ENCODE data around the gene POFUT2. TPM values are rescaled to one million over a fixed set of nuclear protein-coding genes. Genes with fewer than 3 reads are reported as not detected.

Gene POFUT2
- total and polyA plus RNA-seq, 5 donors = 14.1 to 20.3 (median 18.6) TPM

- Histone ChIP-seq H3K9me3 (ENCODE audit: control insufficient read depth, low read length) (no peaks in the 10 kb centered on the region), H3K4me1 (ENCODE audit: control insufficient read depth, insufficient read depth, low read length) (no peaks in the 10 kb centered on the region), H3K27me3 (ENCODE audit: control insufficient read depth, insufficient read depth) (no peaks in the 10 kb centered on the region), H3K27ac (ENCODE audit: low read length) (no peak overlapping the region), H3K4me3 (ENCODE audit: low read length) (no peak overlapping the region)
- DNase-seq (no peak), ATAC-seq (no peak)
- 96% methylated on average over 13 of the region's 13 CpGs for WGBS
- intact Hi-C loops (cut with DNase I) = no loop called here
Observed at GRCh38 chr21:45252448-45252925, 35.2 kb downstream of the POFUT2 start.

DNA sequence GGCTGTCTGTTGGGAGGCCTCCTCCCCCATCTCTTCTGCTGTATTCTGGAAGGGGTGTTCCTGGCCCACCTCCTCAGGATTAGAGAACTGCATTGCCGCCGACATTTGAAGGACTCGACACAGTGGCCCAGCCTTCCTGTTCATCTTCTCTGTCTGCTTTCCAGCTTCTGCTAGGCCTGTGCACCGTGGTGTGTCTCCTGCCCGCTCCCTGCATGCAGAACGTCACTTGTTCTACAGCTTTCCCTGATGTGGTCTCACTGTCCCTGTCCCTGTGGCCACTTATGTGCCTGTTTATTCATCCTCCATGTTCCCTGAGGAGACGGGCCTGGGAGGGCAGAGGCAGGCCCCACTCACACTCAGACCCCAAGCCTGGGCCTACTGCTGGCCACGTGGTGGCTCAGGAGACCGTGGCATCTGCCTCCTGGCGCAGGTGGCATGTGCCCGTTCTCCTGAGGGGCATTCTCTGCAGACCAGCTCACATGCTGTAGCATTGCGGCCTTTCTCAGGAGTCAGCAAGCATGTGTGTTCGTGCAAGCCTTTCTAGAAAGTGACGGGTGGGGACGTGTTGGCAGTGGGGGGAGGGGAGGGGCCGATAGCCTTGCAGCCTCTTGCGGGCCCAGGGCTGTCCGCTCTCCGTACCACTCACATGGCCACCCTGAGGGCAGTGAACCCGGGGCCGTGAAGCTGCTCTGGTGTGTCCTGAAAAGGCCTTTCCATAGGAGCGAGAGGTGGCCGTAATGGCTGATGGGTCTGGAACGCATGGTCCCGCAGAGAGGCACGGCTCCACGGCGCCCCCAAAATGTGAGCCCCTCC is 35.9 kb downstream of the POFUT2 start:
- no peak overlapping the region for H3K27ac ChIP-seq (ENCODE audit: low read length)
- no peaks in the 10 kb centered on the region for H3K4me1 ChIP-seq (ENCODE audit: control insufficient read depth, insufficient read depth, low read length)
- 95% methylated on average over 28 of the region's 28 CpGs for WGBS
- intact Hi-C loops (cut with DNase I) = no loop called here
- no peaks in the 10 kb centered on the region for H3K9me3 ChIP-seq (ENCODE audit: control insufficient read depth, low read length)
- no peaks in the 10 kb centered on the region for H3K27me3 ChIP-seq (ENCODE audit: control insufficient read depth, insufficient read depth)
- ATAC-seq = no peak
- peak in 1 of 3 donors; percentile 60 for DNase-seq
- H3K4me3 ChIP-seq (ENCODE audit: low read length) = no peak overlapping the region

DNA sequence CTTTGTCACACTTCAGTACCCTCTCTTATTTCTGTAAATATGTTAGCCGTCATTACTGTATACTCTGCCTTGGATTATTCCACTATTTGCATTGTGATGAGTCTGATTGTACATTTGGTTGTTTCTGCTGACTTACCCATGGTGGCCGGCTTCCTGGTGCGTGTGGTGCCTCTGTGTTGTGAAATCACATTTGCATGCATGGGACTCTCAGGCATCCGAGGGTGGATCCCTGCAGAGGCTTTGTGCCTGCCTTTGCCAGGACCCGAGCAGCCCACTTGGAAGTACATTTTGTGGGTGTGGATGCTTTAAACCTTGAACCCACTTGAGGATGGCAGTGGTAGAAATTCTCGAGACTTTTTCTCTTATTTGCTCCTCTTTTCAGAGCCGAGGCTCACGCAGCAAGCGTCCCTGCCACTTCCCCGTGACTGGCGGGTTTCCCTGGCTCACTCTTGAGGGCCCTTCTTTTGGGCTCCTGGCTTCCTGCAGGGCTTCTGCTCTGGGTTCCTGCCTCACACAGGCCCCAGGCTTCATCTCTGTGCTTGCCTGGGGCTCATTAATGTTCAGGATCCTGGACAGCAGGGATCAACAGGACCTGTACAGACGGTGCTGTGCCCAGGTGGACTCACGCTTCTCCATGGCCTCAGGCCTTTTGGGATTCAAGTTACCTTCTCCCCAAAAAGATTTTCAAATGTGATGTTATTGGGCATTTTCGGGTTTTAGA is 36.6 kb downstream of the POFUT2 start:
- 93% methylated on average over 14 of the region's 14 CpGs for WGBS
- intact Hi-C loops (cut with DNase I) = no loop called here
- Histone ChIP-seq H3K9me3 (ENCODE audit: control insufficient read depth, low read length) (no peaks in the 10 kb centered on the region), H3K27ac (ENCODE audit: low read length) (no peak overlapping the region), H3K4me3 (ENCODE audit: low read length) (no peak overlapping the region), H3K4me1 (ENCODE audit: control insufficient read depth, insufficient read depth, low read length) (no peaks in the 10 kb centered on the region), H3K27me3 (ENCODE audit: control insufficient read depth, insufficient read depth) (no peaks in the 10 kb centered on the region)
- DNase-seq (peak in 1 of 3 donors; percentile 15), ATAC-seq (no peak)

- intact Hi-C loops (cut with DNase I) = no loop called here
- Histone ChIP-seq H3K27me3 (ENCODE audit: control insufficient read depth, insufficient read depth) (no peaks in the 10 kb centered on the region), H3K4me3 (ENCODE audit: low read length) (no peak overlapping the region), H3K27ac (ENCODE audit: low read length) (no peak overlapping the region), H3K9me3 (ENCODE audit: control insufficient read depth, low read length) (no peaks in the 10 kb centered on the region), H3K4me1 (ENCODE audit: control insufficient read depth, insufficient read depth, low read length) (no peaks in the 10 kb centered on the region)
- no peak for DNase-seq
- ATAC-seq = no peak
- 83% methylated on average over 3 of the region's 3 CpGs for WGBS
Observed at GRCh38 chr21:45250272-45250671, 37.4 kb downstream of the POFUT2 start.

- Histone ChIP-seq H3K9me3 (ENCODE audit: control insufficient read depth, low read length) (no peaks in the 10 kb centered on the region), H3K4me3 (ENCODE audit: low read length) (no peak overlapping the region), H3K4me1 (ENCODE audit: control insufficient read depth, insufficient read depth, low read length) (no peaks in the 10 kb centered on the region), H3K27ac (ENCODE audit: low read length) (no peak overlapping the region), H3K27me3 (ENCODE audit: control insufficient read depth, insufficient read depth) (no peaks in the 10 kb centered on the region)
- no peak for ATAC-seq
- 95% methylated on average over 6 of the region's 6 CpGs for WGBS
- intact Hi-C loops (cut with DNase I) = no loop called here
- DNase-seq = peak in 1 of 3 donors; percentile 3
Observed at GRCh38 chr21:45249626-45250025, 38.1 kb downstream of the POFUT2 start.

DNA sequence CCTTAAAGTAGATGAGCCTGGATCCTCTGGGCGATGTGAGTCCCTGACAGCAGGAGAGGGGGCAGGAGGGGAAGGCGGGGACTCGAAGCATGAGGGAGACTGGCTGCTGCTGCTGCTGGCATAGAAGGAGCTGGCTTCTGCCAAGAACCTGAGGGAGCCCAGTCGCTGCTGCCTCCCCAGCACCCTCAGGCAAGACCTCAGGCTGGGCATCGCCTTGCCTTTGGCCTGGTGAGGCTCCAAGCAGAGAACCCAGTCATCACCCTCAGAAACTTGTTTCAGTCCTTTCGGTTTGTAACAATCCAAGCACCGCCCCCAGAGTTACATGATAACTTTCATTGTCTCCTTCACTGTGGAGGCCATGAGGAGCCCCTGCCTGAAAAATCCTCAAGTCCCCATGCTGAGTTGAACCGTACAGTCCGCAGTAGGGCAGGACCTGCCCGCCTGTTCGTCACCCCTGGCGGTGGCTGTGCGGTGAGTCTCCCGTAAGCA is 38.8 kb downstream of the POFUT2 start:
- ATAC-seq = peak; percentile 62 to 80
- Histone ChIP-seq H3K4me1 (ENCODE audit: control insufficient read depth, insufficient read depth, low read length) (no peaks in the 10 kb centered on the region), H3K9me3 (ENCODE audit: control insufficient read depth, low read length) (no peaks in the 10 kb centered on the region), H3K27me3 (ENCODE audit: control insufficient read depth, insufficient read depth) (no peaks in the 10 kb centered on the region), H3K4me3 (ENCODE audit: low read length) (no peak overlapping the region), H3K27ac (ENCODE audit: low read length) (no peak overlapping the region)
- WGBS = 36% methylated on average over 14 of the region's 14 CpGs
- intact Hi-C loops (cut with DNase I) = no loop called here
- DNase-seq = peak; percentile 46 to 77 (median 77)

DNA sequence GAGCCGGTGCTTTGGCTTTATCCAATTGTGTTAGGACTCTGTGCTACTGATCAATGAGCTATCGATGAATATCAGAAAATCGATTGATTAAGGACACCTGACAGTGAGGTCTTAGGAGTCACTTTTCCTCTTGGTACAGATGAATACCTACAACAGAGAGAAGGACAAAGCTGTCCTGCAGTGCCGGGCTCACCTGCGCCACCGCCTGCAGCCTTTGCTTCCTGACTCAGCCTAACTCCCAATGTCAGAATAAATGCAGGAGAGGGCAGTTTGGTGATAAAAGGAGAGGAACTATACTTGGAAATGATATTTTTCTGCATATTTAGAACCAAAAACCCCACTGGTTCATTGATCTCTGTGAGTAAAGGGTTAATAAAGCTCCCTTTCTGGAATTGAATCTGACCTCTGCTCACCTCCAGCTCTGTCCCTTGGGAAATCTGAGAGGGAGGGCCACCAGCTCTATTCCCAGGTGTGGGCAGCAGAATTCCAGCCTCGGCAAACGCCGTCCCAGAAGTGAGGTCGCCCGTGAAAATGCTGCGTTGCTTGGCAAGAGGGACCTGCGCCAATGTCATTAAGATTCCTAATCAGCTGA is 39.3 kb downstream of the POFUT2 start:
- Histone ChIP-seq H3K27me3 (ENCODE audit: control insufficient read depth, insufficient read depth) (no peaks in the 10 kb centered on the region), H3K4me3 (ENCODE audit: low read length) (no peak overlapping the region), H3K9me3 (ENCODE audit: control insufficient read depth, low read length) (no peaks in the 10 kb centered on the region), H3K4me1 (ENCODE audit: control insufficient read depth, insufficient read depth, low read length) (no peaks in the 10 kb centered on the region), H3K27ac (ENCODE audit: low read length) (no peak overlapping the region)
- DNase-seq = peak in 1 of 3 donors; percentile 25
- 43% methylated on average over 13 of the region's 13 CpGs for WGBS
- intact Hi-C loops (cut with DNase I) = no loop called here
- no peak for ATAC-seq

GRCh38 chr21:45246386-45247320 is 41.0 kb downstream of the POFUT2 start:
- DNase-seq (peak in 1 of 3 donors; percentile 20), ATAC-seq (no peak)
- H3K9me3 ChIP-seq (ENCODE audit: control insufficient read depth, low read length) = no peaks in the 10 kb centered on the region
- H3K27me3 ChIP-seq (ENCODE audit: control insufficient read depth, insufficient read depth) = no peaks in the 10 kb centered on the region
- H3K4me1 ChIP-seq (ENCODE audit: control insufficient read depth, insufficient read depth, low read length) = no peaks in the 10 kb centered on the region
- no peak overlapping the region for H3K4me3 ChIP-seq (ENCODE audit: low read length)
- H3K27ac ChIP-seq (ENCODE audit: low read length) = no peak overlapping the region
- WGBS = 81% methylated on average over 20 of the region's 20 CpGs
- intact Hi-C loops (cut with DNase I) = no loop called here

DNA sequence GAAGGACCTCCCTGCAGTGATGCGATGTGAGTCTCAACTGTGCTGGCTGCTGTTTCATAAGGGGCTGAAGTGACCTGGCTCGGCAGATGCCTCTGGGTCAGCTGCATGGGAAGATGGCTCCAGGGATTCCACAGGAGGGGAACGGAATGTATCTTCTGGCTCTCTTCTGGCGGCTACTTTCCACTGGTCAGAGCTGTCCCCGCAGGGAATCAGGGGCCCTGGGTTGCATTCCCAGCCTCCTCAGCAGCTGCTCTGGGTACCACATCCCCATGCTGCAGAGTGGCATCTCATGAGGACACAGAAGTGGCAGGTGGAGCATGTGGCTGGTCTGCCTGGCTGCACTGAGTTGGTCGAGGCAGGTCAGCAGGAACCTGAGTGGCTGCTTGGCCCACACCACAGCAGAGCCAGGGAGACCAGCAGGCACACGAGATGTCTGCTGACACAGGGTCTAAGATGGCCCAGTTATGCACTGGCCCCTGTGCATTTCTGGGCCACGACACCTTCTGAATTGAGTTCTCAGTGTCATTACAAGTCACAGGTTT is 42.8 kb downstream of the POFUT2 start:
- intact Hi-C loops (cut with DNase I) = no loop called here
- no peak overlapping the region for H3K27ac ChIP-seq (ENCODE audit: low read length)
- 81% methylated on average over 8 of the region's 8 CpGs for WGBS
- no peaks in the 10 kb centered on the region for H3K27me3 ChIP-seq (ENCODE audit: control insufficient read depth, insufficient read depth)
- H3K4me3 ChIP-seq (ENCODE audit: low read length) = no peak overlapping the region
- H3K4me1 ChIP-seq (ENCODE audit: control insufficient read depth, insufficient read depth, low read length) = no peaks in the 10 kb centered on the region
- no peak for ATAC-seq
- peak in 1 of 3 donors; percentile 23 for DNase-seq
- H3K9me3 ChIP-seq (ENCODE audit: control insufficient read depth, low read length) = no peaks in the 10 kb centered on the region

GRCh38 chr21:45243603-45244002 is 44.1 kb downstream of the POFUT2 start:
- Histone ChIP-seq H3K27ac (ENCODE audit: low read length) (no peak overlapping the region), H3K4me1 (ENCODE audit: control insufficient read depth, insufficient read depth, low read length) (no peaks in the 10 kb centered on the region), H3K4me3 (ENCODE audit: low read length) (no peak overlapping the region), H3K27me3 (ENCODE audit: control insufficient read depth, insufficient read depth) (no peaks in the 10 kb centered on the region), H3K9me3 (ENCODE audit: control insufficient read depth, low read length) (no peaks in the 10 kb centered on the region)
- ATAC-seq (no peak), DNase-seq (no peak)
- WGBS = 71% methylated on average over 3 of the region's 3 CpGs
- intact Hi-C loops (cut with DNase I) = no loop called here

Measured in right cardiac atrium (tissue), 5 donors.